Loucy (cell line): ENCODE measurements around the gene ASIC4.

Source experiments
- H2AFZ ChIP-seq: fragments of 200-600 bp; sonication (generic); 2 replicates; pipeline ENCODE4 v1.6.0; 2016; ENCODE audit warnings: antibody characterized with exemption, mild to moderate bottlenecking, low read length, moderate library complexity
- H3F3A ChIP-seq: fragments of 200-600 bp; 2 replicates; pipeline ENCODE4 v1.6.0; 2016; ENCODE audit warnings: antibody characterized with exemption, low read depth, mild to moderate bottlenecking
- H3K27me3 ChIP-seq: fragments of 200-600 bp; sonication (generic); 2 replicates; pipeline ENCODE4 v1.6.1; 2014; ENCODE audit warnings: low read length, mild to moderate bottlenecking; ENCODE audit not compliant: insufficient read depth, poor library complexity, severe bottlenecking
- H3K36me3 ChIP-seq: fragments of 200-600 bp; sonication (generic); 2 replicates; pipeline ENCODE4 v1.6.1; 2016; ENCODE audit warnings: low read length; ENCODE audit not compliant: insufficient read depth
- H3K4me1 ChIP-seq: fragments of 200-600 bp; sonication (generic); 2 replicates; pipeline ENCODE4 v1.5.1; 2014; ENCODE audit warnings: low read length, mild to moderate bottlenecking; ENCODE audit not compliant: insufficient read depth, poor library complexity, severe bottlenecking
- H3K4me2 ChIP-seq: fragments of 200-600 bp; sonication (generic); 2 replicates; pipeline ENCODE4 v1.6.0; 2014; ENCODE audit warnings: antibody characterized with exemption, low read length, low read depth, mild to moderate bottlenecking; ENCODE audit not compliant: poor library complexity, severe bottlenecking
- H3K4me3 ChIP-seq: fragments of 200-600 bp; sonication (generic); 2 replicates; pipeline ENCODE4 v1.5.1; 2014; ENCODE audit warnings: low read length, mild to moderate bottlenecking, mixed read lengths; ENCODE audit not compliant: poor library complexity, severe bottlenecking
- H3K79me2 ChIP-seq: fragments of 200-600 bp; sonication (generic); 2 replicates; pipeline ENCODE4 v1.6.1; 2014; ENCODE audit warnings: low read length; ENCODE audit not compliant: insufficient read depth
- H3K9ac ChIP-seq: fragments of 200-600 bp; sonication (generic); 2 replicates; pipeline ENCODE4 v1.6.0; 2014; ENCODE audit warnings: mild to moderate bottlenecking, low read depth, low read length, moderate library complexity; ENCODE audit not compliant: poor library complexity, severe bottlenecking
- H3K9me2 ChIP-seq: fragments of 200-600 bp; sonication (generic); replicated peaks from 2 replicates; pipeline ENCODE4 v1.6.1; 2016; ENCODE audit warnings: low read depth, low read length, mixed read lengths
- H3K9me3 ChIP-seq: fragments of 200-600 bp; sonication (generic); 2 replicates; pipeline ENCODE4 v1.6.1; 2014; ENCODE audit warnings: mild to moderate bottlenecking, antibody characterized with exemption, low read length, low read depth; ENCODE audit not compliant: insufficient read depth
- H4K20me1 ChIP-seq: fragments of 200-600 bp; sonication (generic); 2 replicates; pipeline ENCODE4 v1.6.0; 2014; ENCODE audit warnings: antibody characterized with exemption, low read length, mild to moderate bottlenecking; ENCODE audit not compliant: insufficient read depth, poor library complexity, severe bottlenecking
- CTCF ChIP-seq: fragments of 200-600 bp; sonication (generic); conservative IDR thresholded peaks from 2 replicates; pipeline ENCODE4 v1.5.1; 2014; ENCODE audit warnings: mild to moderate bottlenecking, antibody characterized with exemption, low read length
- EZH2phosphoT487 ChIP-seq: fragments of 200-600 bp; IDR thresholded peaks from 2 replicates; pipeline ENCODE4 v1.6.1; 2018; ENCODE audit warnings: antibody characterized with exemption, mild to moderate bottlenecking, moderate library complexity, borderline replicate concordance

ASIC4 gene

GRCh38 chr2:219581346-219581745 is 67.1 kb downstream of the ASIC4 start:
- Histone ChIP-seq H3K36me3 (no peaks in the 10 kb centered on the region), H3K79me2 (no peaks in the 10 kb centered on the region), H3K27me3 (no peaks in the 10 kb centered on the region), H3K9ac (no peak overlapping the region), H4K20me1 (no peaks in the 10 kb centered on the region), H3F3A (no peaks in the 10 kb centered on the region), H3K9me2 (no peaks in the 10 kb centered on the region), H3K4me2 (no peak overlapping the region), H2AFZ (no peak overlapping the region), H3K9me3 (no peaks in the 10 kb centered on the region), H3K4me3 (no peak overlapping the region), H3K4me1 (no peaks in the 10 kb centered on the region)
- TF ChIP-seq EZH2phosphoT487 (no peak), CTCF (no peak)
